Left lung (tissue), 10 donors: Measurements from ENCODE around the gene ZNF511. TPM values are rescaled to one million over a fixed set of nuclear protein-coding genes. Genes with fewer than 3 reads are reported as not detected.
"Not testable (repeated sequence)": the region's sequence is repeated elsewhere in the genome, so short reads cannot be mapped to it uniquely, and the experiment has no call there.

Source experiments
- ATAC-seq: fragments of 200-7000 bp; cut with Tn5 transposase; one replicate; pipeline ENCODE4 v1.9.1; 2020; ENCODE audit warnings: moderate library complexity
- DNase-seq, 4 donors: peaks; one replicate each; pipeline ENCODE4 v3.0.0-alpha.2; 2013 to 2020
- H3K27ac ChIP-seq, 2 donors: fragments of 200-600 bp; sonication (generic) in 1 of 2; one replicate each; pipeline versions ENCODE4 v1.5.0 to v1.8.0; 2020 to 2021
- H3K27me3 ChIP-seq, 2 donors: fragments of 200-600 bp; sonication (generic) in 1 of 2; one replicate each; pipeline versions ENCODE4 v1.5.0 to v1.8.0; 2020 to 2021
- H3K36me3 ChIP-seq, 2 donors: fragments of 200-600 bp; sonication (generic) in 1 of 2; one replicate each; pipeline versions ENCODE4 v1.5.0 to v1.8.0; 2020 to 2021
- H3K4me1 ChIP-seq, 2 donors: fragments of 200-600 bp; one replicate each; pipeline ENCODE4 v1.8.0; 2021
- H3K4me3 ChIP-seq, 2 donors: fragments of 200-600 bp; sonication (generic) in 1 of 2; one replicate each; pipeline versions ENCODE4 v1.5.0 to v1.8.0; 2020 to 2021; ENCODE audit warnings: mild to moderate bottlenecking in 1 of 2
- H3K9me3 ChIP-seq, 2 donors: fragments of 200-600 bp; sonication (generic) in 1 of 2; one replicate each; pipeline versions ENCODE4 v1.5.0 to v1.8.0; 2020 to 2021
- intact Hi-C, 2 donors: fragments of 100-400 bp; cut with DNase I; formaldehyde crosslinking; loops; one replicate each; pipeline versions ENCODE4 v1.11.2 to v1.14.2; 2022
- polyA plus RNA-seq, 6 donors: library from polyadenylated mRNA; unstranded; fragments of 120-200 nt; gene quantifications; one replicate each; pipeline ENCODE4 v1.2.1, GENCODE V29; 2013; ENCODE audit not compliant: insufficient read length in 6 of 6
- total RNA-seq, 2 donors: library from RNA; stranded (reverse); fragmentation: NEBNext Ultra II Directional; extraction: Animal tissue kit (Norgen Biotek cat#: 25700); gene quantifications; one replicate each; pipeline ENCODE4 v1.2.1, GENCODE V29; 2021
- TF ChIP-seq, protein P1 (sequence below), 2 donors: fragments of 200-600 bp; sonication (generic) in 1 of 2; IDR thresholded peaks; one replicate each; pipeline versions ENCODE4 v1.5.0 to v1.8.0; 2021; ENCODE audit warnings: antibody characterized with exemption in 2 of 2
- donor health status: DM: no; HTN: yes; CAD: no.
- donor health status: DM: no; HTN: no; CAD: no.

ZNF511 gene
- total and polyA plus RNA-seq, 8 donors, result 34.3 to 48.5 (median 42.3) TPM

DNA sequence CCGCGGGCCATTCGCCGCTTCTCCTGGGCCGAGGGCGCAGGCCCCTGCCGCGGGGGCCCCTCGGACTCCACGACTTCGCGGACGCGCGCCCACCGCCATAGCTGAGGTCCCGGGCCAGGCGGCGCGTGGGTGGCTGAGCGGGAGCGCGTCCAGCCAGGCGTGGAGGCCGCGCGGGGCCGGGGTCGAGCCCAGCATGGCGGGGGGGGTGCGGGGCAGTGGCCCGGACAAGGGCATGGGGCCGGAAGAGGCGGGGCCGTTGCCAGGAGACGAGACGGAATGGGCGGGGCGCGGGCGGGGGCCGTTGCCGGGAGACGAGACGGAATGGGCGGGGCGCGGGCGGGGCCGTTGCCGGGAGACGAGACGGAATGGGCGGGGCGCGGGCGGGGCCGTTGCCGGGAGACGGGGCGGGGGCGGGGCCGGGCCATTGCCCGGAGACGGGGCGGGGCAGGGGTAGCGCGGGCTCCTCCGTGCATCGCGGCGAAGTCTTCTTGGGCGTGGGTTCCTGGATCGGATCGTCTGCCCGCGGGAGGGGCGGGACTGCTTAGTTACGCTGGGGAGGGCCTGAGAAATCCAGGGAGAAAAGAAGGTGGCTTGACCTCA, 46.9 kb upstream of the ZNF511 start:
- peak; percentile 67 for ATAC-seq
- TF ChIP-seq, protein P1, sequence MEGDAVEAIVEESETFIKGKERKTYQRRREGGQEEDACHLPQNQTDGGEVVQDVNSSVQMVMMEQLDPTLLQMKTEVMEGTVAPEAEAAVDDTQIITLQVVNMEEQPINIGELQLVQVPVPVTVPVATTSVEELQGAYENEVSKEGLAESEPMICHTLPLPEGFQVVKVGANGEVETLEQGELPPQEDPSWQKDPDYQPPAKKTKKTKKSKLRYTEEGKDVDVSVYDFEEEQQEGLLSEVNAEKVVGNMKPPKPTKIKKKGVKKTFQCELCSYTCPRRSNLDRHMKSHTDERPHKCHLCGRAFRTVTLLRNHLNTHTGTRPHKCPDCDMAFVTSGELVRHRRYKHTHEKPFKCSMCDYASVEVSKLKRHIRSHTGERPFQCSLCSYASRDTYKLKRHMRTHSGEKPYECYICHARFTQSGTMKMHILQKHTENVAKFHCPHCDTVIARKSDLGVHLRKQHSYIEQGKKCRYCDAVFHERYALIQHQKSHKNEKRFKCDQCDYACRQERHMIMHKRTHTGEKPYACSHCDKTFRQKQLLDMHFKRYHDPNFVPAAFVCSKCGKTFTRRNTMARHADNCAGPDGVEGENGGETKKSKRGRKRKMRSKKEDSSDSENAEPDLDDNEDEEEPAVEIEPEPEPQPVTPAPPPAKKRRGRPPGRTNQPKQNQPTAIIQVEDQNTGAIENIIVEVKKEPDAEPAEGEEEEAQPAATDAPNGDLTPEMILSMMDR (IDR thresholded peaks at IDR 0.05), result no peak
- Histone ChIP-seq H3K4me1 (peaks cover 31 to 70% of the 10 kb centered on the region in 2 donors), H3K27me3 (peaks cover 0 to 5% of the 10 kb centered on the region in 2 donors), H3K36me3 (peaks cover 0 to 17% of the 10 kb centered on the region in 2 donors), H3K9me3 (no peaks in the 10 kb centered on the region), H3K4me3 (peak overlapping the region; percentile 48 to 67), H3K27ac (peak overlapping the region; percentile 83 to 94)
- intact Hi-C loops, result no loop called here
- peak in 3 of 4 donors; percentile 74 to 96 (median 90) for DNase-seq

DNA sequence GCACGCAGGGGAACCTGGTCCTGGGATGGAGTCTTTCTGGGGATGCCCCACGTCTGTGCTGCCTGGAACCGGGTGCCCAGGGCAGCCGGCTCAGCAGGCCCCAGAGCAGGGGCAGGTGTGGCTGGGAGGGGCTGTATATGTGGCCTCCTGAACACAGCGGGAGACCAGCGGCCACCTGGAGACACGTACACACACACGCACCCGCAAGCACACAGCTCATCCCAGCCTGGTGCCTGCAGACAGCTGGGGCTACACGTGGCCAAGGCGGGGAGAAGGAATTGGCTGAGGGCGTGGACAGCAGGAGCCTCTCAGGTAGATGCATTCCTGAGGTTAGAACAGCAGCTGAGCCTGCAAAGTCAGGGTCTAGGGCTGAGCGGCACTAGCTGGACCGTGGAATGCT, 46.0 kb upstream of the ZNF511 start:
- Histone ChIP-seq H3K27me3 (peaks cover 0 to 5% of the 10 kb centered on the region in 2 donors), H3K4me1 (peaks cover 26 to 62% of the 10 kb centered on the region in 2 donors), H3K36me3 (peaks cover 0 to 25% of the 10 kb centered on the region in 2 donors), H3K27ac (peak overlapping the region in 1 of 2 donors; percentile 40), H3K4me3 (no peak overlapping the region), H3K9me3 (no peaks in the 10 kb centered on the region)
- intact Hi-C loops, result no loop called here
- TF ChIP-seq, protein P1 (IDR thresholded peaks at IDR 0.05), result no peak
- ATAC-seq (no peak), DNase-seq (no peak)

DNA sequence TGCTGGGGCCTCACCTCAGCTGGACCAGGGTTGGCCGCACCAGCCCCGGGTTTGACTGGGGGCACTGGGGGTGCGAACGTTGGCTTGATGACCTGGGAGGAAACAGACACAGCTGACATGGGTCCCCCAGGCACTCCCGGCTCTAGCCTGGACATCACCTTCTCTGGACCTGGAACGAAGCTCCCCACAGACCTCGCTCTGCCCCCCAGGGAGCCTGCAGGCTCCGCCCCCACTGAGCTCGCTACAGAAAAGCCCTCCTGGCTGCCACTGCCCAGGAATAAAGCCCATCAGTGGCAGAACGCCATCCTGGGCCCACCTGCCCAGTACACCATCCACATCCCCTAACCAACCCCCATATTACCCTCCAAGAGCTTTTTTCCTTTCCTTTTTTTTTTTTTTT, 45.0 kb upstream of the ZNF511 start:
- TF ChIP-seq, protein P1 (IDR thresholded peaks at IDR 0.05), result no peak
- H3K27ac ChIP-seq, result no peak overlapping the region
- no peak for ATAC-seq
- DNase-seq, result no peak
- H3K36me3 ChIP-seq, result peaks cover 0 to 35% of the 10 kb centered on the region in 2 donors
- H3K4me3 ChIP-seq, result no peak overlapping the region
- peaks cover 0 to 5% of the 10 kb centered on the region in 2 donors for H3K27me3 ChIP-seq
- H3K4me1 ChIP-seq, result peaks cover 16 to 52% of the 10 kb centered on the region in 2 donors
- intact Hi-C loops, result no loop called here
- H3K9me3 ChIP-seq, result no peaks in the 10 kb centered on the region

DNA sequence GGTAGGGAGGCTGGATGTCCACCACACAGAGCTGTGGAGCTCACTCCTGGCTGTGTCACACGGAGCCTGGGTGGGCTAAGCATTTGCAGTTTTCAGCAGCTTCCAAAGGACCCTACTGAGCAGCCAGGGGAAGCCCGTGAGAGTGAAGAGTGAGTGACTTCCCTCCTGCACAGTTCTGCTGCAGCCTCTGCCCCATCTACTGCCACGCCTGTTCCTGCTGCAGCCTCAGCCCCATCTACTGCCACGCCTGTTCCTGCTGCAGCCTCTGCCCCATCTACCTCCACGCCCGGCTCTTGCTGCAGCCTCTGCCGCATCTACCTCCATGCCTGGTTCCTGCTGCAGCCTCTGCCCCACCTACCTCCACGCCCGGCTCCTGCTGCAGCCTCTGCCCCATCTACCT, 44.3 kb upstream of the ZNF511 start:
- H3K9me3 ChIP-seq, result no peaks in the 10 kb centered on the region
- H3K27ac ChIP-seq, result peak overlapping the region in 1 of 2 donors; percentile 28
- ATAC-seq (no peak), DNase-seq (peak in 1 of 4 donors; percentile 61)
- H3K27me3 ChIP-seq, result peaks cover 0 to 5% of the 10 kb centered on the region in 2 donors
- intact Hi-C loops, result no loop called here
- TF ChIP-seq, protein P1 (IDR thresholded peaks at IDR 0.05), result no peak
- peaks cover 10 to 44% of the 10 kb centered on the region in 2 donors for H3K4me1 ChIP-seq
- H3K4me3 ChIP-seq, result no peak overlapping the region
- peaks cover 0 to 43% of the 10 kb centered on the region in 2 donors for H3K36me3 ChIP-seq

DNA sequence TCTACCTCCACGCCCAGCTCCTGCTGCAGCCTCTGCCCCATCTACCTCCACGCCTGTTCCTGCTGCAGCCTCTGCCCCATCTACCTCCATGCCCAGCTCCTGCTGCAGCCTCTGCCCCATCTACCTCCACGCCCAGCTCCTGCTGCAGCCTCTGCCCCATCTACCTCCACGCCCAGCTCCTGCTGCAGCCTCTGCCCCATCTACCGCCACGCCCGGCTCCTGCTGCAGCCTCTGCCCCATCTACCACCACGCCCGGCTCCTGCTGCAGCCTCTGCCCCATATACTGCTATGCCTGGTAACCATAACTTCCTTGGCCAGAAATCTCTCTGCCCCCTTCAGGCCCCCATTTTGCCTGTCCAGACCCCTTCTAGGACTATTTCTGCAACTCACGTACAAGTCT, 43.7 kb upstream of the ZNF511 start:
- Histone ChIP-seq H3K4me1 (peaks cover 6 to 38% of the 10 kb centered on the region in 2 donors), H3K36me3 (peaks cover 0 to 49% of the 10 kb centered on the region in 2 donors)
- H3K27ac ChIP-seq, intact Hi-C loops, ATAC-seq, H3K27me3 ChIP-seq, H3K4me3 ChIP-seq, DNase-seq, H3K9me3 ChIP-seq: not testable (repeated sequence)
